Mesothelial cell of epicardium (in vitro differentiated cells): Measurements from ENCODE around the gene SLAMF7. TPM values are rescaled to one million over a fixed set of nuclear protein-coding genes. Genes with fewer than 3 reads are reported as not detected.

Experiments
- DNase-seq, 2 experiments: peaks; one replicate each; pipeline ENCODE4 v3.0.0; 2021; ENCODE audit warnings: low spot score in 2 of 2; ENCODE audit not compliant: unreplicated experiment in 2 of 2
- H3K27ac Mint-ChIP-seq: 2 replicates; pipeline ENCODE4 v1.8.0; 2021; ENCODE audit warnings: mixed read lengths
- H3K27me3 Mint-ChIP-seq: 2 replicates; pipeline ENCODE4 v1.8.0; 2021; ENCODE audit warnings: low read depth, mixed read lengths
- H3K36me3 Mint-ChIP-seq: 2 replicates; pipeline ENCODE4 v1.8.0; 2021; ENCODE audit warnings: mixed read lengths
- H3K4me1 Mint-ChIP-seq: 2 replicates; pipeline ENCODE4 v1.8.0; 2021; ENCODE audit warnings: mixed read lengths
- H3K4me3 Mint-ChIP-seq: 2 replicates; pipeline ENCODE4 v1.8.0; 2021; ENCODE audit warnings: mild to moderate bottlenecking, moderate library complexity, mixed read lengths
- H3K9me3 Mint-ChIP-seq: 2 replicates; pipeline ENCODE4 v1.8.0; 2021; ENCODE audit warnings: mixed read lengths
- total RNA-seq: library from RNA; stranded (reverse); gene quantifications from 3 replicates; pipeline ENCODE4 v1.2.1, GENCODE V29; 2021
- TF ChIP-seq, protein P1 (sequence below): fragments of 200-600 bp; sonication (generic); IDR thresholded peaks from one replicate; pipeline ENCODE4 v1.5.0; 2021; ENCODE audit warnings: antibody characterized with exemption; ENCODE audit not compliant: unreplicated experiment

Gene SLAMF7
- total RNA-seq, 1 donor from 2014 or later: not detected

DNA sequence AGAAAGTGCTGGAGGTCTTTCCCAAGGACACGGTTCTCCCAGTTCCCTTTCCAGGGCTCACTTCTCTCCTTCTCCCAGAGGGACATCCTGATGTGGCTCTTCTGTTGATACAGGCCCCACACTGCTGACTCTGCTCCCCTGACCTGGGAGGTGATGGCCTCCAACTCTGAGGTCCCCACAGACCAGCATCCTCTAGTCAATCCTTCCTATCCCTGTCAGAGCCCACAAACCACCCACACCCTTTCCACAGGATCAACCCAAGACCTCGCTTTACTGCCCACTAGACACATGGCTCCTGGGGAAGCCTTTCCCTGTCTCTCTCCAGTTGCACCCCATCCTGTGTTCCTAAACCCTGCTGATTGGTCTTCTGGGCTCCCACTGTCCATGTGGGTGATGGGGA lies 11.6 kb downstream of the SLAMF7 start:
- H3K27ac Mint-ChIP-seq: no peak overlapping the region
- H3K4me3 Mint-ChIP-seq: no peak overlapping the region
- H3K4me1 Mint-ChIP-seq: peaks cover 30% of the 10 kb centered on the region
- no peak for DNase-seq
- TF ChIP-seq, protein P1, sequence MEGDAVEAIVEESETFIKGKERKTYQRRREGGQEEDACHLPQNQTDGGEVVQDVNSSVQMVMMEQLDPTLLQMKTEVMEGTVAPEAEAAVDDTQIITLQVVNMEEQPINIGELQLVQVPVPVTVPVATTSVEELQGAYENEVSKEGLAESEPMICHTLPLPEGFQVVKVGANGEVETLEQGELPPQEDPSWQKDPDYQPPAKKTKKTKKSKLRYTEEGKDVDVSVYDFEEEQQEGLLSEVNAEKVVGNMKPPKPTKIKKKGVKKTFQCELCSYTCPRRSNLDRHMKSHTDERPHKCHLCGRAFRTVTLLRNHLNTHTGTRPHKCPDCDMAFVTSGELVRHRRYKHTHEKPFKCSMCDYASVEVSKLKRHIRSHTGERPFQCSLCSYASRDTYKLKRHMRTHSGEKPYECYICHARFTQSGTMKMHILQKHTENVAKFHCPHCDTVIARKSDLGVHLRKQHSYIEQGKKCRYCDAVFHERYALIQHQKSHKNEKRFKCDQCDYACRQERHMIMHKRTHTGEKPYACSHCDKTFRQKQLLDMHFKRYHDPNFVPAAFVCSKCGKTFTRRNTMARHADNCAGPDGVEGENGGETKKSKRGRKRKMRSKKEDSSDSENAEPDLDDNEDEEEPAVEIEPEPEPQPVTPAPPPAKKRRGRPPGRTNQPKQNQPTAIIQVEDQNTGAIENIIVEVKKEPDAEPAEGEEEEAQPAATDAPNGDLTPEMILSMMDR: no peak
- no peaks in the 10 kb centered on the region for H3K9me3 Mint-ChIP-seq
- H3K36me3 Mint-ChIP-seq: no peaks in the 10 kb centered on the region
- peaks cover 19% of the 10 kb centered on the region for H3K27me3 Mint-ChIP-seq

DNA sequence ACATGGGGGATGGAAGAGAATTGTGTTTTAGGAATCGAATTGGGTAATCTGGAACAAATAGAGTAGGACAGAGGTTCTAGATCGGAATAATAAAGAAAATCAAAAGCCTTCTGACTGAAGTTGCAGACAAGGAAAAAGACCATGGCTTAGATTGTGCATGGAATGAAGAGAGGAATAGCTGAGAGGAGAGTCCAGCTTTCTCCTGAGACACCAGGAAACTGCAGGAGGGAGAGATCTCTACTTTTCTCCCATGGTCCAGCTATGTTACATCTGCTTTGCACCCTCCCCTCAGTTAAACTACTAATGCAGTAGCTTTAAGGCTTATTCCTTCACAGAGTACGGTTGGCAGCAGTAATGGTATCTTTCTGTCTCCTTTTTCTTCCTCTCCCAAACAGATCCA lies 13.4 kb downstream of the SLAMF7 start:
- peak overlapping the region; percentile 91 for H3K27ac Mint-ChIP-seq
- DNase-seq: no peak
- no peak overlapping the region for H3K4me3 Mint-ChIP-seq
- peaks cover 19% of the 10 kb centered on the region for H3K27me3 Mint-ChIP-seq
- H3K9me3 Mint-ChIP-seq: peaks cover 5% of the 10 kb centered on the region
- no peaks in the 10 kb centered on the region for H3K36me3 Mint-ChIP-seq
- TF ChIP-seq, protein P1: no peak
- peaks cover 30% of the 10 kb centered on the region for H3K4me1 Mint-ChIP-seq

DNA sequence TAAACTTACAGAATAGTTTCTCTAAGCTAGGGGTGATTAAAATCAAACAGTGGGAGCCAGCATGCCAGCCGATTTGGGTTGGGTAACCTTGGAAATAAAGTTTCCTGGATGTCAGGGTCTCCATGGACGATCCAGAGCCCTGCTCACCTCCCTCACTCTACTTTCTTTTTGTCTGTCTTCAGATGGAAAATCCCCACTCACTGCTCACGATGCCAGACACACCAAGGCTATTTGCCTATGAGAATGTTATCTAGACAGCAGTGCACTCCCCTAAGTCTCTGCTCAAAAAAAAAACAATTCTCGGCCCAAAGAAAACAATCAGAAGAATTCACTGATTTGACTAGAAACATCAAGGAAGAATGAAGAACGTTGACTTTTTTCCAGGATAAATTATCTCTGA lies 13.9 kb downstream of the SLAMF7 start:
- TF ChIP-seq, protein P1: no peak
- no peaks in the 10 kb centered on the region for H3K36me3 Mint-ChIP-seq
- H3K27ac Mint-ChIP-seq: peak overlapping the region; percentile 91
- peaks cover 5% of the 10 kb centered on the region for H3K9me3 Mint-ChIP-seq
- H3K4me1 Mint-ChIP-seq: peaks cover 28% of the 10 kb centered on the region
- H3K4me3 Mint-ChIP-seq: no peak overlapping the region
- no peak for DNase-seq
- H3K27me3 Mint-ChIP-seq: peaks cover 19% of the 10 kb centered on the region

DNA sequence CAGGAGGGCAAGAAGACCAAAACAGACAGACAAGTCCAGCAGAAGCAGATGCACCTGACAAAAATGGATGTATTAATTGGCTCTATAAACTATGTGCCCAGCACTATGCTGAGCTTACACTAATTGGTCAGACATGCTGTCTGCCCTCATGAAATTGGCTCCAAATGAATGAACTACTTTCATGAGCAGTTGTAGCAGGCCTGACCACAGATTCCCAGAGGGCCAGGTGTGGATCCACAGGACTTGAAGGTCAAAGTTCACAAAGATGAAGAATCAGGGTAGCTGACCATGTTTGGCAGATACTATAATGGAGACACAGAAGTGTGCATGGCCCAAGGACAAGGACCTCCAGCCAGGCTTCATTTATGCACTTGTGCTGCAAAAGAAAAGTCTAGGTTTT lies 14.5 kb downstream of the SLAMF7 start:
- TF ChIP-seq, protein P1: no peak
- Mint-ChIP-seq H3K4me1 (peaks cover 27% of the 10 kb centered on the region), H3K27ac (peak overlapping the region; percentile 91), H3K27me3 (peaks cover 18% of the 10 kb centered on the region), H3K4me3 (no peak overlapping the region), H3K36me3 (no peaks in the 10 kb centered on the region), H3K9me3 (peaks cover 5% of the 10 kb centered on the region)
- no peak for DNase-seq

DNA sequence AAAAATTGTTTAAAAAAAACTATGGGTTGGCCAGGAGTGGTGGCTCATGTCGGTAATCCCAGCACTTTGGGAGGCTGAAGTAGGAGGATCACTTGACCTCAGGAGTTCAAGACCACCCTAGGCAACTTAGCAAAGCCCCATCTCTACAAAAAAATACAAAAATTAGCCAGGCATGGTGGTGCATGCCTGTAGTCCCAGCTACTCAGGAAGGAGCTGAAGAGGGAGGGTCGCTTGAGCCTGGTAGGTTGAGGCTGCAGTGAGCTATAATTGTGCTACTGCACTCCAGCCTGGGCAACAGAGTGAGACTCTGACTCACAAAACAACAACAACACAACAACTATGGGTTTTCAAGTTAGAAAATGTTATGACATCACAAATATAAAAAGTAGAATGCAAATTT lies 16.4 kb downstream of the SLAMF7 start:
- Mint-ChIP-seq H3K36me3 (no peaks in the 10 kb centered on the region), H3K27me3 (peaks cover 12% of the 10 kb centered on the region), H3K9me3 (peaks cover 5% of the 10 kb centered on the region), H3K4me1 (peaks cover 21% of the 10 kb centered on the region), H3K4me3 (no peak overlapping the region), H3K27ac (no peak overlapping the region)
- TF ChIP-seq, protein P1: no peak
- no peak for DNase-seq
